HG03521 (cell line): ENCODE measurements around the gene BUD31.
"Not testable (repeated sequence)": the region's sequence is repeated elsewhere in the genome, so short reads cannot be mapped to it uniquely, and the experiment has no call there.

ENCODE experiments used
- ATAC-seq: cut with Tn5 transposase; IDR thresholded peaks from one replicate; pipeline ENCODE4 v1.9.1; 2021; ENCODE audit warnings: mild to moderate bottlenecking, moderate library complexity; ENCODE audit not compliant: unreplicated experiment

Gene BUD31

GRCh38 chr7:99428972-99429566 is 20.3 kb downstream of the BUD31 start:
- ATAC-seq, result no peak

DNA sequence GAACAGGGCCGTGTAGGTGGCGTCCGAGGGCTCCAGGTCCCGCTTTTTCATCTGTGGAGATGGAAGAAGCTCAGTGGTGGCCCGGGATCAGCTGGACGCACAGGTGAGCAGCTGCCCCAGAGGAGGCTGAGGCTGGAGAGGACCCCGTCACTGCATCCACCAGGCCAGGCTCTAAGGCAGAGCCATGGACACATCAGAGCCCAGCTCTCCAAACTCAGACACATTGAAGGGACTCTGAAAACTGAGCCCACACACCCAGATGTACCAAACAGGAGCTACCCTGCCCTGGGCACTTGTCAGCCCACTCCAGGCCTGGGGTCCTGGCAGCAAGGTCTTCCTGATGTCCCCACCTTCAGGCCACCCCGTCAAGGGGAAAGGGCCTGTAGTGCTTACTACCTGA is 21.0 kb downstream of the BUD31 start:
- ATAC-seq, result no peak

DNA sequence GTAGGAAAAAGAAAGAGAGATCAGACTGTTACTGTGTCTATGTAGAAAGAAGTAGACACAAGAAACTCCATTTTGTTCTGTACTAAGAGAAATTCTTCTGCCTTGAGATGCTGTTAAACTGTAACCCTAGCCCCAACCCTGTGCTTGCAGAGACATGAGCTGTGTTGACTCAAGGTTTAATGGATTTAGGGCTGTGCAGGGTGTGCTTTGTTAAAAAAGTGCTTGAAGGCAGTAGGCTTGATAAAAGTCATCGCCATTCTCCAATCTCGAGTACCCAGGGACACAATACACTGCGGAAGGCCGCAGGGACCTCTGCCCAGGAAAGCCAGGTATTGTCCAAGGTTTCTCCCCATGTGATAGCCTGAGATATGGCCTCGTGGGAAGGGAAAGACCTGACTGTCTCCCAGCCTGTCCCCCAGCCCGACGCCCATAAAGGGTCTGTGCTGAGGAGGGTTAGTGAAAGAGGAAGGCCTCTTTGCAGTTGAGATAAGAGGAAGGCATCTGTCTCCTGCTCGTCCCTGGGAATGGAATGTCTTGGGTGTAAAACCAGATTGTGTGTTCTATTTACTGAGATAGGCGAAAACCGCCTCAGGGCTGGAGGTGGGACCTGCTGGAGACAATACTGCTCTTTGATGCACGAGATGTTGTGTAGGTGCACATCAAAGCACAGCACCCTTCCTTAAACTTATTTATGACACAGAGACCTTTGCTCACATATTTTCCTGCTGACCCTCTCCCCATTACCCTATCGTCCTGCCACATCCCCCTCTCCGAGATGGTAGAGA is 23.2 kb downstream of the BUD31 start:
- not testable (repeated sequence) for ATAC-seq

GRCh38 chr7:99433158-99433557 is 24.4 kb downstream of the BUD31 start:
- ATAC-seq, result no peak

- no peak for ATAC-seq
These were observed 29.3 kb downstream of the BUD31 start for GRCh38 chr7:99437946-99438572.

DNA sequence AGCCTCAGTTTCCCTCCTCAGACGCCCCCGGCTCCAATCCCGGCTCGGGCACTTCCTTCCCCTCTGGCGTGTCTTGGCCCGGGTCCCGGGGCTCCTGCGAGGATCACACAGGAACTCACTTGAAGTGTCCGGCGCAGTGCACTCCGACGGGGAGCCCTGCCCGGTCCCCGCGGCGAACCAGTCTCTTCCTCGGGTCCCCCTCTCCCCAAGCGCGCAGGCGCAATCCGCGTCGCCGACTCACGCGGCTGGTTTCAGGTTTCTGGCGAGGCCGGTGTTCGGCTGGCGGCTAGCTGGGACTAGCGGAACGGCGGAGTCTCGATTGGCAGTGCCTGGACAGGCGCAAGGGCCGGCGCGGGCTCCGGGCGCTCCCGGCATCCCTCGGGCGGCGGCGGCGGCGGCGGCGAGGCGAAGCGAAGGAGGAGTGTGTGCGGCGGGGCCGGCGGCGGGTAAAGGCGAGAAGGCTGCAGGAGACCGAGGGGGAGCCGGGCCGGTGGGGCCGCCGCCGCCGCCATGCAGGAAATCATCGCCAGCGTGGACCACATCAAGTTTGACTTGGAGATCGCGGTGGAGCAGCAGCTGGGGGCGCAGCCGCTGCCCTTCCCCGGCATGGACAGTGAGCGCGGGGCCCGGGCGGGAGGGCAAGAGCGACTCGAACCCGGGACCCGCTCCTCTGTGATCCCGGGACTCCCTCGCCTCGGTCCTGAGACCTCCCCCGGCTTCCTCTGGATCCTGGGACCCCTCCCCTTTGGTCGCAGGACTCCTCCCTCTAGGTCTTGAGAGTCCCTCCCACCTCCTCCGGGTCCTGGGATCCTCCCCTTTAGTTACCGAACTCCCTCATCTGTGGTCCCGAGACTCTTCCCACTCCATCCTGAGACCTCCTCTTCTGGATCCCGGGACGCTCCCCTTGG is 30.1 kb downstream of the BUD31 start, which contains the start of the genes CPSF4 and PTCD1:
Gene CPSF4, plus strand, starts transcription at position 371 of the 908 bp plus-strand sequence. Its CDS starts 140 bp downstream, at position 511.
Gene PTCD1, minus strand, starts transcription at position 226 of the 908 bp plus-strand sequence. CDS start 3,556 bp downstream, outside the sequence.
- ATAC-seq, result peak; percentile 93

GRCh38 chr7:99440195-99440594 is 31.4 kb downstream of the BUD31 start:
- ATAC-seq, result no peak

DNA sequence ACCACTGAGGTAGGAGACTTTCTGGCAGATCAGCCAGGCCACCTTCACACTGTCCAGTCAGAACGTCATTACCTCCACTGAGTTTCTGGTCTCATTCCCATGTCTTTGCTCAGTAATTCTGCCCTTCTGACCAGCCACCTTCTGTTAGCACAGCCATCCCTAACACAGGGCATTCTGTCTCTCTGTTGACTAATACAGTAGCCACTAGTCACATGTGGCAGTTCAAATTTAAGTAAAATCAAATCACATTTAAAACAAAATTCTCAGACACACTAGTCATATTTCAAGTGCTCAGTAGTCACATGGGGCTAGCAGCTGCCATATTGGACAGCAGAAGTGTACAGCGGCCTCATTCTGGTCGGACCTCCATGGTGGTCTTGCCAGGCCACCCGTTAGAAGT is 37.3 kb downstream of the BUD31 start:
- no peak for ATAC-seq

DNA sequence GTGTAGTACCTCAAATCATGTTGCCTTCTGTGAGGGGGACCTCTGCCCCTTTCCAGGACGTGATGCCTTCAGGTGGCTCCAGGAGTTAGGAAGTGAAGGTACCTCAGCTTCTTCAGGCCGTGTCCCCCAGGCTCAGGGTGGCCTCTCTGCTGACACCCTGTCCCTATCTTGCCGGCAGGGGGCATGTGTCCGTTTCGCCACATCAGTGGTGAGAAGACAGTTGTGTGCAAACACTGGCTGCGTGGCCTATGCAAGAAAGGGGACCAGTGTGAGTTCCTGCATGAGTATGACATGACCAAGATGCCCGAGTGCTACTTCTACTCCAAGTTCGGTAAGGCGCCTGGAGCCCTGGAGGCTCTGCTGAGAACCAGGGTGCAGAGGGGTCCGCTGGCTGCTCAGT is 39.2 kb downstream of the BUD31 start:
- no peak for ATAC-seq

- ATAC-seq, result no peak
These were observed 40.1 kb downstream of the BUD31 start for GRCh38 chr7:99448855-99449254.

DNA sequence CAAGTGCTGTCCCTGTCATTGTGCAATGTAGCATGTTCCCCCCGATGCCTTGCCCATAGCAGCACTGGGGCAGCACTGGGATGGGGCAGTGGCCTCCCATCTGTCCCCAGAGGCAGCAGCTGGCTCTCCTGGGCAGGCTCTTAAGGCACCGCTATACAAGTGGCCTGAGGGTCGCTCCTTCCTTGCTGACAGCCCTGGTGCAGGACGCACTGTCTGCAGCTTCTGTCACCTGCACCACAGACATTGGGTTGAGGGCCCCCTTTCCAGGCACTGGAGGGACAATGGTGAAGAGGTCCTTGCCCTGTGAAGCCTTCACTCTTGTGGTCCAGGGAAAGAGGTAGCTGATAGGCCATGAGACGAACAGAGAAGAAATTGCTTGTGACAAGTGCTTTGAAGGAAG is 40.6 kb downstream of the BUD31 start:
- no peak for ATAC-seq

GRCh38 chr7:99451936-99452335 is 43.2 kb downstream of the BUD31 start:
- ATAC-seq, result no peak

DNA sequence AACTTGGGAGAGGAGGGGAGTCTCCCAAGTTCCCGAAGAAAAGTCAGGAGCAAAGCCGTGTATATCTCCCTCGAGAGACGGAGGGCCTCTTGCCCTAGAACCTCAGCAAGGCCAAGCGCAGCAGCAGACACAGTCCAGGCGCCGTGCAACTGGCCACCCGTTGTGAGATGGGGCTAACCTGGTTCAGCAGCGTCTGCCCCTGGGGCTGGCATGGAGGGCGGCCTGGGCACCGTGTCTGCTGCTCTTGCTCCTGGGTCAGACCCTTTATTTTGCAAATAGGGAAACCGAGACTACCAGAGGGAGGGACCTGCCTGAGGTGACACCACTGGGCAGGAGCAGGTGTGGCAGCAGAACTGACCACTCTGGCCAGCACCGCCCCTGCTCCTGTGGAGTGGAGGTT is 43.8 kb downstream of the BUD31 start:
- ATAC-seq, result no peak

DNA sequence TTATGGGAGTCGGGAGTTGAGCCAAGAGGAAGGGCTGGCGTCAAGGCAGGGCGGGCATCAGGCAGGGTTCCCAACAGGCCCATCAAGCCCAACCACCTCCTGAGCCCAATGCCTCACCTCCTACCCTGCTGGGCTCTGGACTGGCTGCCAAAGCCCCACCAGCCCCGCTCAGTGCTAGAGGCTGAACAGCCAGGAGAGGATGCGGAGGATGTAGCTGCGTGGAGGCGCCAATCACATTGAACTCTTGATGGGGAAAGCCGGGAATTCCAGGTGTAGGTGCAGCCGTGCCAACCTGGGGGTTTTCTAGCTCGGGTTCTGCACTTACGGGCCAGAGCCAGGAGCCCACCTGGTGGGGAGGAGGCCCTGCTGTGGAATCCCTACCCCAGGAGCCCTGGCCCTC is 44.3 kb downstream of the BUD31 start:
- ATAC-seq, result no peak

DNA sequence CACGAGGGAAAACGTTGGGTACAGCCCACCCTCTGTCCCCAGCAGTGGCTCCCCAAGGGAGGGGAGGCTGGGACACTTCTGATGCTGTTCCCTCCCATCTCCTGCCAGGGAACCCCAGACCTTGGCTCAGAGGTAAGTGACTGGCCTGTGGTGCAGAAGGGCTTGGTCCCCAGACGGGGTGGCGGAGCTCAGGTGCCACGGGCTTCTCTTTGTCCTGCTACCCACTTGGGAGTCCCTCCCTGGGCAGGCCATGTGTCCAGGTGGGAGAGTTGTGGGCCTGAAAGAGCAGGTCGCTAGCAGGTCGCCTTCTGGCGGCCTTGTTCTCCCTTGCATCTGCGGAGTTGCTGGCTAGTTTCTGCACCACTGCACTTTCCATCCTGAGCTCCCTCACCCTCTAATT is 47.1 kb downstream of the BUD31 start:
- ATAC-seq, result no peak

DNA sequence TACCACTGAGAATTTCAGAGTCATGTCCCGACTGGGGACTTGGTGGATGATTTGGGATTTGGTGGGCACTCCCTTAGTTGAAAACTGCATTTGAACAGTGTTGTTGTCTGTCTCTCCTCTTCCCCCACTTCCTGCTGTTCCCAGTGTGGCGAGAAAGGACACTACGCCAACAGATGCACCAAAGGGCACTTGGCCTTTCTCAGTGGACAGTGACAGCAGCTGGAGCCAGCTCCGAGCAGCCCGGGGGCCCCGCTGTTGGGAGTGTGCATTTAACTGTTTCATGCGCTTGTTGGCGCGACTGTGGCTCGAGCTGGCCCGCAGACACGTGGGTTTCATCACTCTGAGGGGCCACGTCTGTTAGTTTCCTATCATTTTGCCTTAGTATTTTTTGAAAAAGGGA is 47.5 kb downstream of the BUD31 start:
- no peak for ATAC-seq

DNA sequence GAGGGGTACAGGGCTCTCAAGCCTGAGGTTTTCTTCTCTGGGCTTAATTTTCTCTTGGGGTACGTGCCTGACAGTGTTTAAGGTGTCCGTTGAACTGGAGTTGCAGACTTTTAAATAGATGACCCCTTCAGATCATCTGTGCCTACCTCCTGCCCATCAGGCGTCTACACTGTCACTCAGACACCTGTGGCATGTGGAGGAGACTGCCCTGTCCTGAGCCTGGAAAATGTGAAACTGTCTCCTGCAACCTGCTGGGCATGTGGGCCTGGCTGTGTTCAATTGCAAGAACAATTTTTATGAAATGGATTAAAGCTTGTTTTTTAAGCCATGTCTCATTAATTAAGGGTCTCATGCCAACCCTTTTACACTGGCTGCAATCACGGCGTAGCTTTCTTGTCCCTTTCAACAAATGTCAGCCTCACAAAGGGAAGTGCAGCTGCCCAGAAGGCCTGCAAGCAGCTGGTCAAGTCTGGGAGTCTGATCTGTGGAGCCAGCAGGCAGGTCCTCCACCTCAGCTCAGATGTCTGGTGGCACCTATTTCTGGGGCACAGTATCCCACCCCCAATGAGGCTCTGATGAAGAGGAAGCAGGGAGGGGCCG is 48.4 kb downstream of the BUD31 start:
- no peak for ATAC-seq

DNA sequence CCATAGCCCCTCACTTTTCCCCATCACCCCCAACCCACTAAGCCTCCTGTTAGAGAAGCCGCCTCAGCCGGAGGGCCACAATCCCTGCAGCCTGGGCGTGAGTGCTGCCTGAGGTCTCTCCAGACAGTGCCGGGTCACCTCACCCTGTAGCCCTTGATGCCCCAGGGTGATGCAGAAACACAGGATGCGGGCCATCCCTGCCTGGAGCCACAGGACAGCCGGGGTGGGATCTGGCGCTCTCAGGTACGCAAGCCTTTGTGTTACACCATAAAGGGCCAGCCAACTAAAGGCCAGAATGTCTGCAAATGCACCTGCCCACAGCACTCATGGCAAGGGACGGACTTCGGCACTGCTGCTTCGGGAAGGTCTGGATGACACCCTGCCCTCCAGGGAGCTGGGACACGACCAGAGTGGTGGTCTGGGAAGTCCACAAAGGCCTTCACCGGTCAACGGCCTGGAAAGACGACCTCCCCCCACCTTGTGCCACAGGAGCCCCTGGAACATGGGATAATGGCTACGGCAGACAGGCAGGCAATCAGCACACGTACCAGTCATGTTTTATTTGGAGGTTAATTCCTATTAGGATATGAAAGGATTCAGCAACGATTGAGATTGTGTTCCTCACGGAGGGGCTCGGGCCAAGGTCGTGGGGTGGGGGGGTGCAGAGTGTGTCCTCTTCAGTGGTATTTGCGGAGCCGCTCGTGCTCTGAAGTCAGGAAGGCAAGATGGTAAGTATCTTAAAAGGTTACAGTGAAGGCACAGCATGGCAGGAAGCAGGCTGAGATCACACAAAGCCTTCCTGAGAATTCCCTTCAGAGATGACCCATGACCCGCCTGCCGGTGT is 49.1 kb downstream of the BUD31 start:
- ATAC-seq, result no peak

- no peak for ATAC-seq
These were observed 50.3 kb downstream of the BUD31 start for GRCh38 chr7:99459087-99459486.

DNA sequence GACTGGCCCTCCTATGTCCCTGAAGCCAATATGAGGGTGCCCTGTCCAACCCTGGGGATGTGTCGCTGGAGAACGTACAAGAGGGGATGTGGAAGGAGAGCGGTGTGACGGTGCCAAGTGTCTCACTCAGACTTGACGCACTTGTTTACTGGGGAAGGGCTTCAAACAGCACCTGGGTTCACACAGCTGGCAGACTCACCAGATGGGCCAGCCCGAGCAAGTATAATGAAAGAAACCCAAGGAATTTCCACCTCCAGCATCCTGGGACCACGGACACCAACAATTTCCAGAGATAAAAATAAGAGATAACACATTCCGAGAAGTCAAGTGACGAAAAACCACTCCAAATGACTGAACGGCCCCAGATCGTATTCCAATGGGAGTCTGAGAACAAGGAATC is 51.9 kb downstream of the BUD31 start:
- no peak for ATAC-seq
